ENCODE measurements around the gene TAF1A. TPM values are rescaled to one million over a fixed set of nuclear protein-coding genes. Genes with fewer than 3 reads are reported as not detected.

The TAF1A gene
- total RNA-seq, 6 experiments from 2014 or later: 5.3 to 7.1 (median 5.9) TPM

- peaks cover 5% of the 10 kb centered on the region; the same call in 1 of the 2 replicates for H3K27me3 Mint-ChIP-seq (ENCODE audit: insufficient read depth)
- peak; percentile 44 for TF ChIP-seq CTCF (IDR thresholded peaks at IDR 0.05)
- H3K9me3 Mint-ChIP-seq: no peaks in the 10 kb centered on the region
- peak overlapping the region; percentile 82 for H3K4me3 Mint-ChIP-seq
- H3K4me1 Mint-ChIP-seq (ENCODE audit: low read depth): peaks cover 37% of the 10 kb centered on the region
- DNase-seq: no peak
- peaks cover 4% of the 10 kb centered on the region; the same call in 1 of the 2 replicates for H3K36me3 Mint-ChIP-seq (ENCODE audit: low read depth)
- peak overlapping the region; percentile 99 for H3K27ac Mint-ChIP-seq
These were observed 42.5 kb downstream of the TAF1A start for GRCh38 chr1:222547260-222547614.

- Mint-ChIP-seq H3K27me3 (ENCODE audit: insufficient read depth) (peaks cover 5% of the 10 kb centered on the region; the same call in 1 of the 2 replicates), H3K36me3 (ENCODE audit: low read depth) (peaks cover 4% of the 10 kb centered on the region; the same call in 1 of the 2 replicates), H3K9me3 (no peaks in the 10 kb centered on the region), H3K27ac (peak overlapping the region; percentile 99), H3K4me1 (ENCODE audit: low read depth) (peaks cover 37% of the 10 kb centered on the region), H3K4me3 (peak overlapping the region; percentile 82)
- no peak for TF ChIP-seq CTCF (IDR thresholded peaks at IDR 0.05)
- DNase-seq: peak; percentile 93
These were observed 43.0 kb downstream of the TAF1A start for GRCh38 chr1:222546548-222547259.

- no peak for TF ChIP-seq CTCF (IDR thresholded peaks at IDR 0.05)
- Mint-ChIP-seq H3K27ac (peak overlapping the region; percentile 99), H3K4me1 (ENCODE audit: low read depth) (peaks cover 37% of the 10 kb centered on the region), H3K9me3 (no peaks in the 10 kb centered on the region), H3K4me3 (peak overlapping the region; percentile 82), H3K27me3 (ENCODE audit: insufficient read depth) (peaks cover 5% of the 10 kb centered on the region; the same call in 1 of the 2 replicates), H3K36me3 (ENCODE audit: low read depth) (peaks cover 4% of the 10 kb centered on the region; the same call in 1 of the 2 replicates)
- no peak for DNase-seq
These were observed 43.6 kb downstream of the TAF1A start for GRCh38 chr1:222546091-222546490.

GRCh38 chr1:222543817-222544216 lies 45.9 kb downstream of the TAF1A start:
- H3K4me3 Mint-ChIP-seq: no peak overlapping the region
- peaks cover 4% of the 10 kb centered on the region; the same call in 1 of the 2 replicates for H3K27me3 Mint-ChIP-seq (ENCODE audit: insufficient read depth)
- H3K36me3 Mint-ChIP-seq (ENCODE audit: low read depth): peaks cover 4% of the 10 kb centered on the region; the same call in 1 of the 2 replicates
- no peak for TF ChIP-seq CTCF (IDR thresholded peaks at IDR 0.05)
- H3K27ac Mint-ChIP-seq: no peak overlapping the region
- H3K4me1 Mint-ChIP-seq (ENCODE audit: low read depth): peaks cover 37% of the 10 kb centered on the region
- no peaks in the 10 kb centered on the region for H3K9me3 Mint-ChIP-seq
- no peak for DNase-seq

GRCh38 chr1:222540598-222540995 lies 49.1 kb downstream of the TAF1A start:
- DNase-seq: no peak
- H3K27me3 Mint-ChIP-seq (ENCODE audit: insufficient read depth): no peaks in the 10 kb centered on the region; the same call in 1 of the 2 replicates
- no peak overlapping the region for H3K27ac Mint-ChIP-seq
- 0 out of 2 replicates have a peak, but pooled peaks cover 6% of the 10 kb centered on the region for H3K4me1 Mint-ChIP-seq (ENCODE audit: low read depth)
- no peaks in the 10 kb centered on the region for H3K36me3 Mint-ChIP-seq (ENCODE audit: low read depth)
- no peaks in the 10 kb centered on the region for H3K9me3 Mint-ChIP-seq
- H3K4me3 Mint-ChIP-seq: no peak overlapping the region
- no peak for TF ChIP-seq CTCF (IDR thresholded peaks at IDR 0.05)

Data from HFFc6 (cell line).